Brain pericyte (primary cell): ENCODE data around the gene SLCO4A1.
A peak's percentile ranks its signal among the peaks of the same experiment; 100 is the strongest.
"Not testable (repeated sequence)": the region's sequence is repeated elsewhere in the genome, so short reads cannot be mapped to it uniquely, and the experiment has no call there.

ENCODE experiments used
- DNase-seq: peaks from one replicate; pipeline ENCODE4 v3.0.0-alpha.2; 2012; ENCODE audit warnings: low read depth, low spot score

SLCO4A1 gene

DNA sequence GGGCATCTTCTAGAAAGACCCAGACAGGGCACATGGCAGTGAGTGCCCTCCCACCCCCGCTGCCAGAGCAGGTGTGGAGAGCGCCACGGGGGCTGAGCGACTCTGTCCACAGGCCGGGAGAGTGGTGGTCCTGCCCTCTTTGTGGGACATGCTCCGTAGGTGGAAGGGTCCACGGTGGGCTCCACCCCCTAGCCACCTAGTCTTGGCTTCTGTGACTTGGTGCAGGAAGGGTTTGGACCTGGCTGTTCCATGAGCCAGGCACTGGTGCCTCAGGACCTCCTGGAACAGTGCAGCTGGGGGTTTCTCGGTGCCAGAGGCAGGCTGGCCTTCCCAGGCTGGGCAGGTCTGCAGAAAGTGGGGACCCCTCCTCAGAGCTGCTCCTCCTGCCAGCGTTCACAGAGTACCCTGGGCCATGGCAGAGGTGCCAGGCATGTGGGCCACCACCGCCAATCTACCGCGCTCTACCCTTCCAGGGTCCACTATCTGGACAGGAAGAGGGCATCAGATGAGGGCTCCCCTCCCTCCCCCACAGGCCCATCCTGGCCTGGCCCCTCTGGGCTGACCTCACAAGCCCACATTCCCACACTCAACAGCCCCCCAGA is 23.0 kb downstream of the SLCO4A1 start:
- DNase-seq: no peak

DNA sequence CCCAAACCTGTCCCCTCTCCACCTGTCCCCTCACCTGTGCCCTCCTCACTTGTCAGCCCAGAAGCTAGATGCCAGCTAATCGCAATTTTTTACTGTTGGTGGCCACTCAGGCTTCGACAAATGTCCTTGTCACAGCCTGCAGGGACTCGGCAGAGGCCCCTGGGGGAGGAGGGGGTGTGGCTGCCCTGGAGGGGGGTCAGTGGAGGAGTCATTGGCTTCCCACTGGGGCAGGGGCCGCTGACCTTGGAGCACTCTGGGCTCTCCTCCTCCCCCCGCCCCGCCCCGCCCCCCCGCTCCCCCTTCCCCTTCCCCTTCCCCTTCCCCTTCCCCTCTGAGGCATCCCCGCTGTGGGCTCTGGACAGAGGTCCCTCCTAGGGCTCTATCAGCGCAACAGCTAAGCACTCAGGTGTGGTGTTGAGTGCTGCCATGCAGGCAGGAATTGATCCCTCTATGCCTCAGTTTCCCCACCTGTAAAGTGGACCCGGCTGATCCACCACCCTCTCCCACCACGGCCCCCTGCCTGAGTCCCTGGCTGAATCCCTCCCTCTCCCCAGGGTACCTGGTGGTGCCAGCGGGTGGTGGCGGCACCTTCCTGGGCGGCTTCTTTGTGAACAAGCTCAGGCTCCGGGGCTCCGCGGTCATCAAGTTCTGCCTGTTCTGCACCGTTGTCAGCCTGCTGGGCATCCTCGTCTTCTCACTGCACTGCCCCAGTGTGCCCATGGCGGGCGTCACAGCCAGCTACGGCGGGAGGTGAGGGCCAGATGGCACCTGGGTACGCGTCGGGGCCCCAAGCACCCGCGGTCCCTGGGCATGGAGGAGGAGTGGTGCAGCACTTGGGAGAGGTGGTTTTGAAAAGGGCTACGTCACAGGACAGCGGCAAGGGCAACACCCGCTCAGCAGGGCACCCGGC is 23.8 kb downstream of the SLCO4A1 start:
- no peak for DNase-seq

- DNase-seq: no peak
These were observed 24.6 kb downstream of the SLCO4A1 start for GRCh38 chr20:62666736-62667529.

DNA sequence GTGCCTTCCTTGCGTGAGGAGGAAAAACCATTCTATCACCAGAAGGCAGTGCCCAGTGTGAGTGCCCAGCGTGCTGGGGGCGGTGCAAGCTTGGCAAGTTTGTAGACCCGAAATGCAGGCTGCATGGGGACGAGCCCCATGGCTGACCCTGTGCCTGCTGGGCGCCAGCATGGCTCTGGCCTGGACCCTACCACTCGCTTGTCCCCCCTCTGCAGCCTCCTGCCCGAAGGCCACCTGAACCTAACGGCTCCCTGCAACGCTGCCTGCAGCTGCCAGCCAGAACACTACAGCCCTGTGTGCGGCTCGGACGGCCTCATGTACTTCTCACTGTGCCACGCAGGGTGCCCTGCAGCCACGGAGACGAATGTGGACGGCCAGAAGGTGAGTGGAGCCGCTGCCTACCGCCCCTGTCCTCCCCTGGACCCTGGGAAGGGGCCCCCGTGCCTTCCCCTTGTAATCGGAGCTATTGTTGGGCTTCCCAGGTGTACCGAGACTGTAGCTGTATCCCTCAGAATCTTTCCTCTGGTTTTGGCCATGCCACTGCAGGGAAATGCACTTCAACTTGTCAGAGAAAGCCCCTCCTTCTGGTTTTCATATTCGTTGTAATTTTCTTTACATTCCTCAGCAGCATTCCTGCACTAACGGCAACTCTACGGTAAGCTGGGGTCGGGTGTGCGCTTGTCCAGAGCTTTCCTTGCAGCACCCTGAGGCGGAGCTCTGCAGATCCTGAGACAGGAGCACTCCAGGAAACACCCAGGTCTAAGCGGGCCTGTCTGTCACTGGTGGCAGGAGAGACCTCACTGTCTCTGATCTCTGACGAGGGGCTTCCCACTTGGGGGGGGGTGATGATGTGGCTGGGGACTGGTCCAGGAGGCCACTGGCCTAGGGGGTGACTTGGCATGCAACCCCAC is 25.5 kb downstream of the SLCO4A1 start:
- DNase-seq: no peak

GRCh38 chr20:62668441-62669027 is 26.2 kb downstream of the SLCO4A1 start:
- peak; percentile 25 for DNase-seq

DNA sequence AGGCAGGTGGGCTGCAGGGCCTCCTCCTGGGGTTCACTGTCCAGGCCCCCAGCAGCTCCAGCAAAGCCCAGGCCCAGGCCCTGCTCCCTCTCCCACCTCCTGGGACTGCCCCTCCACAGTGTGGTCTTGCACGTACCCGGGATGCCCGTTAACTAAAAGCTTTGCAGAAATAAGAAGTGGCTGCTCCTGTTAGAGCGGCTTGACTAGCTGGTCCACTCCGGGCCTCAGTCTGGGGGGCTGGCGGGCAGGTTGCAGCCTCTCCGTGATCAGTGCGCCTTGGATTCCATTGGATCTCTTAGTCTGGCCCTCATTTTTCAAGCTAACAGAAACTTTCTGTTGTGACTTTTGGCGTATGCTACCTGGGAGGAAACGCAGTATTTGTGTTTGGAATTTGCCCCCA is 26.9 kb downstream of the SLCO4A1 start:
- DNase-seq: no peak

- no peak for DNase-seq
These were observed 27.9 kb downstream of the SLCO4A1 start for GRCh38 chr20:62670156-62670555.

GRCh38 chr20:62670998-62671397 is 28.7 kb downstream of the SLCO4A1 start:
- DNase-seq: no peak

DNA sequence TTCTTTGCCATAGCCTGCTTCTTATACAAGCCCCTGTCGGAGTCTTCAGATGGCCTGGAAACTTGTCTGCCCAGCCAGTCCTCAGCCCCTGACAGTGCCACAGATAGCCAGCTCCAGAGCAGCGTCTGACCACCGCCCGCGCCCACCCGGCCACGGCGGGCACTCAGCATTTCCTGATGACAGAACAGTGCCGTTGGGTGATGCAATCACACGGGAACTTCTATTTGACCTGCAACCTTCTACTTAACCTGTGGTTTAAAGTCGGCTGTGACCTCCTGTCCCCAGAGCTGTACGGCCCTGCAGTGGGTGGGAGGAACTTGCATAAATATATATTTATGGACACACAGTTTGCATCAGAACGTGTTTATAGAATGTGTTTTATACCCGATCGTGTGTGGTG is 29.5 kb downstream of the SLCO4A1 start:
- no peak for DNase-seq

GRCh38 chr20:62674370-62674769 is 32.1 kb downstream of the SLCO4A1 start:
- no peak for DNase-seq

DNA sequence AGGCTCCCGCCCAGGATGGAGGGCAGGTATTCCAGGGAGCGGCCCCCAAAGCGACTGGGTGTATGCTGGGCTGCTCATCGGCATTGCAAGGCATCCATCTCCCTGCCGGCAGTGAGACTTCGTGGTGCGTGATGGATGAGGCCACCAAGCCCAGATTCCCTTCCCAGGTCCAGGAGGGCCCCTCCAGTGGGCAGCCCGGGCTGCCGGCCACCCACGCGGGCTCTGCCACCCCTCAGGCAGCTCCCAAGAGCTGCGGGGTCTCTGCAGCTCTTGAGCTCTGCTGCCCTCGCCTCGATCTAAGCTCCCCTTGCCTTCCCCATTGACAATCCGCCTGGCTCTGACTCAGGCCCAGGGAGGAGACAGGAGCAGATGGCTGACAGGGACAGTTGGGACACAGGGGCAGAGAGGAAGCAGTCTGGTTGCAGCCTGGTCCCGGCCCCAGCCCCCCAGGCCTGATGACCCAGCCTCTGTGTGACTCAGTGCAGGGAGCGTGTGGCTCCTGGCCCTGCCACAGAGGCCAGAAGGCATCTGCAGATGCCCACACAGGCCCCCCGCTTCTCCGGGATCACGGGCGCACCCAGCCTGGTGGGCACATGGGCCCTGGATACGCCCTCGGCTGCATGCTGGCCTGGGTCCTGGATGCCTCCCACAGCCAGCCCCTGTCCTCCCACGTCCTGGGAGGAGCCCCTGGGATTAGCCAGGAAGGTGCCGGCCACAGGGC is 33.0 kb downstream of the SLCO4A1 start:
- no peak for DNase-seq

DNA sequence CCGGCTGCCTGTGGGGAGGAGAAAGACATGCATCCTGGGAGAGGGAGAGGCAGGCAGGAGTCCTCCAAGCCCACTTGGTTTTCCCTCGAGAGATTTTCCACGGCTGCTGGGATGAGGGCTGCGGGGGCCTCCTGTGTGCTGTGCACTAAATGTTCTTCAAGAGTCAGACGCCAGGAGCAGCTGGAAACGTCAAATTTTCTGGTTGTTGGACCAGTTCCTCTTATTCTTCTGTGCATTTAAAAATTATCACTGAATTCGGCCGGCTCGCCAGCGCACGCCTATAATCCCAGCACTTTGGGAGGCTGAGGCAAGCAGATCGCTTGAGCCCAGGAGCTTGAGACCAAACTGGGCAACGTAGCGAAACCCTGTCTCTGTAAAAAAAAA is 33.6 kb downstream of the SLCO4A1 start:
- no peak for DNase-seq

DNA sequence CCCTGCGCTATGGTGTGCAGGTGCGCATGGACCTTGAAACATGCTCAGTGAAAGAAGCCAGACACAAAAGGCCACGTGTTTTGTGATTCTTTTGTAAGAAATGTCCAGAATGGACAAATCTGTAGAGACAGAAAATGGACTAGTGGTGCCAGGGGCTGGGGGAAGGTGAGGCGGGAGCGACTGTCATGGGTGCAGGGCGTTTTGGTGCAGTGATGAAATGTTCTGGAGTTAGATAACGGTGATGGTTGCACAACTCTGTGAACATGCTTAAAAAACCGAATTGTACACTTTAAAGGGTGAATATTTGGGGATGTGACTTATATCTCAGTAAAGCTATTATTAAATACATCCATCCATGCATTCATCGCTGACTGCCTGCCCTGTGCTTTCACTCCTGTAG is 34.7 kb downstream of the SLCO4A1 start:
- no peak for DNase-seq

DNA sequence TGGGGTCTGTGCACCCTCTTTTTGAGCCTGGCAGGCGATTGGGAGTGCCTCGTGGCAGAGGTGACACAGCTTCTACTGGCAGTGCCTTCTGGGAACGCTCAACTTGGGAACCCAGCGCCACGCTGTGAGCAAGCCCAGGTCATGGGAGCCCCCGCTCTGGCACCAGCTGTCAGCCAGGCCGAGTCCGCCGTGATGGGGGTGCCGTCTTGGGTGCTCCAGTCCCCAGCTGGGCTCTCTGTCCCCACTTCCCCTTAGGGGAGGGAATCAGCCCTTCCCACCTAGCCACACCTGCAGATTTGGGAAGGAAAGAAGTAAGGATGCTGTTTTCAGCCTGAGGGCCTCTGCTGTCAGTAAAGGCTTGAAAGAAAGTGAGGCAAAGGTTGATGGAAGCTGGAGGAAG is 35.4 kb downstream of the SLCO4A1 start:
- DNase-seq: no peak

DNA sequence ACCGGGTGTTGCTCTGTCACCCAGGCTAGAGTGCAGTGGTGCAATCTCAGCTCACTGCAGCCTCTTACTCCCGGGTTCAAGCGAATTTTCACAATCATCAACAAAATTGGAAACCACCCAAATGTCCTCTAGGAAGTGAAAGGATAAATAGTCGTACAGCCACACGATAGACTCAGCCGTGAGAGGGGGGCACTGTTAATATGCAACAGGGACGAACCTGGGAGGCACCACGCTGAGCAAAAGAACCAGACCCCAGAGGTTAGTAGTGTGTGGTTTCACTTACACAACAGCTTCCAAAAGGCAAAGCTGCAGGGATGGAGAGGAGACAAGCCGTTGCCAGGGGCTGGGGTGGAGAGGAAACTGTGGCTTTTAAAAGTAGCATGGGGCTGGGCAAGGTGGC is 36.2 kb downstream of the SLCO4A1 start:
- no peak for DNase-seq

DNA sequence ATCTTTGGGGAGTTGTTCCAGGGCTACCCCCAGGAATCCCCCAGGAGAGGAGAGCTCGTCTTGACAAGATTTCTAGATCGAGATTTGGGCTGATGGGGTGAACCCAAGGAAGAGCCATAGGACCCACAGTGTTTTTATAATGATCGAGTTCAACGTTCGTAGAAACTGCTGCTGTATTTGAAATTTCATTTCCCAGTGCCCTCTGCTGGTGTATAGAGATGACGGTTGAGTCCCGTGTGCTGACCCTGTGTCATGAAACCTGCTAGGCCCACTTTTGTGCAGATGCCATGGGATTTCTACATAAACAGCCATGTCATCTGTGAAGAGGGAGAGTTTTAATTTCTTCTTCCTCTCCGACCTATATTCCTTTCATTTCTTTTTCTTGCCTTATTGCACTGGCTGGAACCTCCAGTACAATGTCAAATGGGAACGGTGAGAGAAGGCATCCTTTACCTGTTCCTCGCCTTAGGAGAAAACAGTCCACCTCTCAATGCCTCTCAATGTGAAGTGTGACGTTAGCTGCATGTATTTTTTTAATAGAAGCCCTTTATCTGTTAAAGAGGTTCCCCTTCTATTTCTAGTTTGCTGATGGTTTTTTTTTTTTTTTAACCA is 37.8 kb downstream of the SLCO4A1 start:
- no peak for DNase-seq

- no peak for DNase-seq
These were observed 40.7 kb downstream of the SLCO4A1 start for GRCh38 chr20:62682912-62683517.

DNA sequence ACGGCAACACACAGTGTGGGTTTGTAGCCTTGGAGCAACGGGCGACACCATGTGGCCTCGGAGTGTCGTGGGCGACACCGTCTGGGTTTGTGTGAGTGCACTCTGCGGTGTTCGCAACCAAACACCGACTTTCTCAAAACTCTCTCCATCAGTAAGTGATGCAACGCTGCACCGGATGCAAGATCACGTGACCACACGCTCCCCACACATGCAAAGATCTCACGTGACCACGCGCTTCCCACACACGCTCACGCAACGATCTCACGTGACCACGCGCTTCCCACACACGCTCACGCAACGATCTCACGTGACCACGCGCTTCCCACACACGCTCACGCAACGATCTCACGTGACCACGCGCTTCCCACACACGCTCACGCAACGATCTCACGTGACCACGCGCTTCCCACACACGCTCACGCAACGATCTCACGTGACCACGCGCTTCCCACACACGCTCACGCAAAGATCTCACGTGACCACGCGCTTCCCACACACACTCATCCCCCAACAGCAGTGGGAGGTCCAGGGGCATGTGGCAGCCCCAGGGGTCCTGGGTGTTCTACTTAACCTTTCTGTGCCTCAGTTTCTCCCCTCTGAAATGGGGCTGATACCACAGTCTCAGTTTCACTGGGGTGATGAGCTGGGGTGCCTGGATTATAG is 41.5 kb downstream of the SLCO4A1 start:
- DNase-seq: not testable (repeated sequence)

GRCh38 chr20:62684981-62685380 is 42.7 kb downstream of the SLCO4A1 start:
- no peak for DNase-seq
